K562 (cell line): ENCODE data around the gene SCEL. TPM values are rescaled to one million over a fixed set of nuclear protein-coding genes. Genes with fewer than 3 reads are reported as not detected.

Experiments used
- ATAC-seq: fragments of 200-7000 bp; cut with Tn5 transposase; 3 replicates; pipeline ENCODE4 v1.9.1; 2020; ENCODE audit warnings: moderate library complexity
- BruUV-seq: library from RNA; stranded (reverse); fragments of 400-500 nt; replicated peaks from 2 replicates; lab custom pipeline; 2021; lab: Mats Ljungman, UMichigan
- CTCF ChIA-PET: fragments of 300-600 bp; formaldehyde crosslinking; extraction: SDS; loops from one replicate; lab custom pipeline; 2021; ENCODE audit warnings: low intra/inter-chr PET ratio; lab: Yijun Ruan, JAX
- POLR2A ChIA-PET: fragments of 300-600, 350-650 bp; sonication (Branson Sonifier 250); formaldehyde crosslinking; extraction: SDS; loops from one replicate; lab custom pipeline; 2021; ENCODE audit warnings: antibody characterized with exemption, inconsistent platforms; lab: Yijun Ruan, JAX
- DNase-seq, 4 experiments: peaks; one replicate each; pipeline versions ENCODE4 v3.0.0 to v3.0.0-alpha.2; 2011 to 2018; ENCODE audit warnings: low spot score in 3 of 4, mixed read lengths in 3 of 4; ENCODE audit errors: extremely low read depth in 1 of 4
- FAIRE-seq: peaks from 2 replicates; lab custom pipeline; 2011; peaks lifted over from hg19 to GRCh38; lab: Jason Lieb, UNC
- H2AFZ ChIP-seq: 2 replicates; pipeline ENCODE4 v1.6.0; 2011; ENCODE audit warnings: low read depth, low read length, control low read depth, inconsistent platforms
- H3K27ac ChIP-seq: fragments of 200-600 bp; 3 replicates; pipeline ENCODE4 v1.8.0; 2011; ENCODE audit warnings: low read depth, mild to moderate bottlenecking, control low read depth, inconsistent platforms, low read length, moderate library complexity, mixed read lengths; ENCODE audit errors: extremely low read depth
- H3K27me3 ChIP-seq, 2 experiments: fragments of 300-600 bp in 1 of 2; 2 replicates in 1 of 2; 3 replicates in 1 of 2; pipeline versions ENCODE4 v1.6.0 to v1.8.0; 2011; ENCODE audit warnings: inconsistent platforms in 2 of 2, low read length in 2 of 2, mild to moderate bottlenecking in 1 of 2, mixed read lengths in 1 of 2, moderate library complexity in 1 of 2; ENCODE audit not compliant: control insufficient read depth in 2 of 2, insufficient read depth in 2 of 2
- H3K36me3 ChIP-seq: fragments of 300-600 bp; 3 replicates; pipeline ENCODE4 v1.8.0; 2011; ENCODE audit warnings: mild to moderate bottlenecking, low read length, inconsistent platforms; ENCODE audit not compliant: control insufficient read depth, insufficient read depth
- H3K4me1 ChIP-seq, 2 experiments: fragments of 200-600 bp in 1 of 2; replicated peaks in 1 of 2; 2 replicates in 1 of 2; 3 replicates in 1 of 2; pipeline versions ENCODE4 v1.5.1 to v1.8.0; 2011; ENCODE audit warnings: inconsistent platforms in 2 of 2, low read length in 2 of 2, mild to moderate bottlenecking in 1 of 2, mixed read lengths in 1 of 2, moderate library complexity in 1 of 2; ENCODE audit not compliant: control insufficient read depth in 2 of 2, insufficient read depth in 2 of 2
- H3K4me2 ChIP-seq: 2 replicates; pipeline ENCODE4 v1.6.1; 2011; ENCODE audit warnings: low read length, control low read depth, inconsistent platforms, mixed read lengths; ENCODE audit not compliant: insufficient read depth
- H3K4me3 ChIP-seq: fragments of 200-600 bp; sonication (generic), shearing (Covaris generic); 2 replicates; pipeline ENCODE4 v1.5.1; 2016; ENCODE audit warnings: control low read depth, inconsistent platforms
- H3K79me2 ChIP-seq: fragments of 200-600 bp; 3 replicates; pipeline ENCODE4 v1.8.0; 2011; ENCODE audit warnings: low read length, inconsistent platforms; ENCODE audit not compliant: control insufficient read depth, insufficient read depth
- H3K9ac ChIP-seq, 2 experiments: 2 replicates each; pipeline versions ENCODE4 v1.6.0 to v1.6.1; 2011; ENCODE audit warnings: low read depth in 2 of 2, low read length in 2 of 2, control low read depth in 1 of 2, inconsistent platforms in 1 of 2, mild to moderate bottlenecking in 1 of 2, mixed read lengths in 1 of 2; ENCODE audit not compliant: insufficient read depth in 1 of 2
- H3K9me1 ChIP-seq: one replicate; pipeline ENCODE4 v1.6.0; 2011; ENCODE audit warnings: inconsistent platforms, mild to moderate bottlenecking, low read length, moderate library complexity; ENCODE audit not compliant: control insufficient read depth, insufficient read depth
- H3K9me3 ChIP-seq: replicated peaks from 2 replicates; pipeline ENCODE4 v1.5.1; 2011; ENCODE audit warnings: low read depth, low read length, inconsistent platforms; ENCODE audit not compliant: control insufficient read depth, insufficient read depth
- H4K20me1 ChIP-seq: replicated peaks from 2 replicates; pipeline ENCODE4 v1.6.1; 2011; ENCODE audit warnings: low read length, inconsistent platforms, mixed read lengths; ENCODE audit not compliant: control insufficient read depth, insufficient read depth
- CBX8 ChIP-seq: fragments of 200-600 bp; sonication (generic); IDR thresholded peaks from 2 replicates; pipeline ENCODE4 v1.6.1; 2012; ENCODE audit warnings: borderline replicate concordance, mixed run types, low read depth, mild to moderate bottlenecking, moderate library complexity, mixed read lengths, low read length, control low read depth, inconsistent platforms; ENCODE audit not compliant: poor library complexity, severe bottlenecking; ENCODE audit errors: extremely low read depth
- DDX20 ChIP-seq: fragments of 450-650 bp; IDR thresholded peaks from 2 replicates; pipeline ENCODE4 v1.6.1; 2016; ENCODE audit warnings: missing genetic modification characterization, low read depth, mild to moderate bottlenecking, missing compliant biosample characterization, moderate library complexity
- JUNB ChIP-seq: fragments of 450-650 bp; formaldehyde crosslinking; conservative IDR thresholded peaks from 2 replicates; pipeline ENCODE4 v1.4.0; 2020; ENCODE audit warnings: mild to moderate bottlenecking
- MTA2 ChIP-seq: fragments of 450-650 bp; IDR thresholded peaks from 2 replicates; pipeline ENCODE4 v1.6.1; 2016; ENCODE audit warnings: low read depth
- ZNF764 ChIP-seq: fragments of 250-450 bp; sonication (Bioruptor Pico); IDR thresholded peaks from 2 replicates; pipeline ENCODE4 v1.4.0; 2020; ENCODE audit warnings: low read depth, mild to moderate bottlenecking, moderate library complexity
- WGBS: fragments of 100-300 bp; shearing (Covaris generic); methylation state at CpG from one replicate; pipeline ENCODE4 v1.1.6; 2016; ENCODE audit warnings: low coverage, mixed read lengths; ENCODE audit not compliant: insufficient coverage; ENCODE audit errors: missing lambda C conversion rate; 5-methylcytosine and 5-hydroxymethylcytosine counted together
- in situ Hi-C: fragments of 300-500 bp; cut with MboI; formaldehyde crosslinking; loops from 4 replicates; pipeline ENCODE4 v1.15.0; 2018; ENCODE audit warnings: inconsistent platforms, mixed read lengths
- intact Hi-C: fragments of 100-400 bp; cut with micrococcal nuclease; formaldehyde crosslinking; loops from 2 replicates; pipeline ENCODE4 v1.14.2; 2022
- polyA plus RNA-seq, 8 experiments: library from polyadenylated mRNA; depleted of rRNA in 4 of 8; stranded (reverse) in 5 of 8; unstranded in 3 of 8; fragments of >200 nt; fragmentation: Nextera tagmentation in 2 of 8; fragmentation: Illumina TruSeq in 1 of 8; extraction: Ambion mirVana in 2 of 8; extraction: Trizol in 1 of 8; gene quantifications; 2 replicates each; pipeline versions ENCODE4 v1.2.1 to v1.2.3, GENCODE V29; 2011 to 2014; ENCODE audit warnings: inconsistent platforms in 1 of 8, missing spikeins in 1 of 8
- total RNA-seq, 7 experiments: library from RNA; depleted of rRNA in 6 of 7; stranded (reverse); fragments of >200 nt in 6 of 7; fragmentation: Illumina TruSeq in 2 of 7; extraction: Trizol in 2 of 7; gene quantifications; 2 replicates each; pipeline versions ENCODE4 v1.2.1 to v1.2.3, GENCODE V29; 2011 to 2021; ENCODE audit warnings: low replicate concordance in 1 of 7
- TF ChIP-seq, protein P1 (sequence below): fragments of 250-450 bp; sonication (Bioruptor Pico); IDR thresholded peaks from 2 replicates; pipeline ENCODE4 v1.4.0; 2020; ENCODE audit warnings: mild to moderate bottlenecking, moderate library complexity, borderline replicate concordance

SCEL gene
- total and polyA plus RNA-seq, 9 of the 15 experiments (the other 6 are each of a cell fraction or from before 2014, with no cell fraction given) = not detected

DNA sequence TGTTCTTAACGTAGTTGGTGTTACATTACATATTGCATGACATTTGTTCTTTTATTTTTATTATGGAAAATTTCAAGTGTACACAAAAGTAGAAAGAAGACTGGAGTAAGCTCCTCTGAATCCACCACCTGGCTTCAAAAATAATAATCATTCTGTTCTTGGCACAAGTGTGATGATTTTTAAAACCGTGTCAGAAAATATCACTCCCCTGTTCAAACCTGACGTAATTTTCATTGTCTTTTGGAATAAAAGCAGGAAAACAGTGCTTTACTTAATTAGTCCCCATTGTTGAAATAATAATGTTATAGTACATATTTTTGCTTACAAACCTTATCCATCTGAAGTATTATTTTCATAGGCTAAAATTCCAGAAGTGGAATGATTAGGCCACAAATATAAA lies 41.3 kb upstream of the SCEL start:
- ATAC-seq = no peak
- intact Hi-C loops = loop anchor here (10.0 kb wide), 2 partner anchors 71 to 261 kb away; no protein-coding TSS in a partner anchor
- Histone ChIP-seq H3K9ac (no peak overlapping the region), H3K4me1 (no peaks in the 10 kb centered on the region), H3K27ac (no peak overlapping the region), H3K9me3 (no peaks in the 10 kb centered on the region), H2AFZ (no peak overlapping the region), H3K9me1 (no peaks in the 10 kb centered on the region), H3K4me2 (no peak overlapping the region), H3K79me2 (no peaks in the 10 kb centered on the region), H3K27me3 (no peaks in the 10 kb centered on the region; a peak in 1 of 5 replicates), H3K4me3 (no peak overlapping the region), H3K36me3 (no peaks in the 10 kb centered on the region), H4K20me1 (no peaks in the 10 kb centered on the region)
- ChIA-PET CTCF (no interaction called here), POLR2A (no interaction called here)
- DNase-seq = no peak
- in situ Hi-C loops = no loop called here
- TF ChIP-seq, protein P1, sequence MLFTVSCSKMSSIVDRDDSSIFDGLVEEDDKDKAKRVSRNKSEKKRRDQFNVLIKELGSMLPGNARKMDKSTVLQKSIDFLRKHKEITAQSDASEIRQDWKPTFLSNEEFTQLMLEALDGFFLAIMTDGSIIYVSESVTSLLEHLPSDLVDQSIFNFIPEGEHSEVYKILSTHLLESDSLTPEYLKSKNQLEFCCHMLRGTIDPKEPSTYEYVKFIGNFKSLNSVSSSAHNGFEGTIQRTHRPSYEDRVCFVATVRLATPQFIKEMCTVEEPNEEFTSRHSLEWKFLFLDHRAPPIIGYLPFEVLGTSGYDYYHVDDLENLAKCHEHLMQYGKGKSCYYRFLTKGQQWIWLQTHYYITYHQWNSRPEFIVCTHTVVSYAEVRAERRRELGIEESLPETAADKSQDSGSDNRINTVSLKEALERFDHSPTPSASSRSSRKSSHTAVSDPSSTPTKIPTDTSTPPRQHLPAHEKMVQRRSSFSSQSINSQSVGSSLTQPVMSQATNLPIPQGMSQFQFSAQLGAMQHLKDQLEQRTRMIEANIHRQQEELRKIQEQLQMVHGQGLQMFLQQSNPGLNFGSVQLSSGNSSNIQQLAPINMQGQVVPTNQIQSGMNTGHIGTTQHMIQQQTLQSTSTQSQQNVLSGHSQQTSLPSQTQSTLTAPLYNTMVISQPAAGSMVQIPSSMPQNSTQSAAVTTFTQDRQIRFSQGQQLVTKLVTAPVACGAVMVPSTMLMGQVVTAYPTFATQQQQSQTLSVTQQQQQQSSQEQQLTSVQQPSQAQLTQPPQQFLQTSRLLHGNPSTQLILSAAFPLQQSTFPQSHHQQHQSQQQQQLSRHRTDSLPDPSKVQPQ (CRISPR knock-in tag) = no peak
- TF ChIP-seq DDX20 (tag) (no peak), MTA2 (no peak), ZNF764 (CRISPR knock-in tag) (no peak), JUNB (no peak), CBX8 (no peak)
- WGBS = 0% methylated on average over 3 of the region's 3 CpGs
- no peak for FAIRE-seq
- no TSS peak for BruUV-seq
